GM18520 (cell line): ENCODE results near the gene BRMS1L.

Experiments used
- ATAC-seq: cut with Tn5 transposase; IDR thresholded peaks from one replicate; pipeline ENCODE4 v1.9.1; 2021; ENCODE audit not compliant: unreplicated experiment

Gene BRMS1L

GRCh38 chr14:35865611-35866324, 39.6 kb downstream of the BRMS1L start:
- no peak for ATAC-seq

GRCh38 chr14:35866595-35867279, 40.6 kb downstream of the BRMS1L start:
- ATAC-seq: no peak

- no peak for ATAC-seq
These were observed 41.1 kb downstream of the BRMS1L start for GRCh38 chr14:35867280-35867629.

GRCh38 chr14:35875296-35875695, 49.2 kb downstream of the BRMS1L start:
- ATAC-seq: no peak

GRCh38 chr14:35877276-35877675, 51.1 kb downstream of the BRMS1L start:
- ATAC-seq: no peak

- ATAC-seq: no peak
These were observed 52.4 kb downstream of the BRMS1L start for GRCh38 chr14:35878272-35879150.

GRCh38 chr14:35879151-35879648, 53.1 kb downstream of the BRMS1L start:
- no peak for ATAC-seq

GRCh38 chr14:35879654-35880249, 53.6 kb downstream of the BRMS1L start:
- no peak for ATAC-seq

GRCh38 chr14:35881280-35881679, 55.1 kb downstream of the BRMS1L start:
- no peak for ATAC-seq

- ATAC-seq: no peak
These were observed 57.6 kb downstream of the BRMS1L start for GRCh38 chr14:35883677-35884293.

- no peak for ATAC-seq
These were observed 64.2 kb downstream of the BRMS1L start for GRCh38 chr14:35890308-35890707.

- no peak for ATAC-seq
These were observed 69.1 kb downstream of the BRMS1L start for GRCh38 chr14:35895256-35895655.

GRCh38 chr14:35897616-35898111, 71.5 kb downstream of the BRMS1L start:
- ATAC-seq: no peak

GRCh38 chr14:35898217-35898775, 72.2 kb downstream of the BRMS1L start:
- no peak for ATAC-seq

- no peak for ATAC-seq
These were observed 74.6 kb downstream of the BRMS1L start for GRCh38 chr14:35900741-35901140.

- no peak for ATAC-seq
These were observed 83.5 kb downstream of the BRMS1L start for GRCh38 chr14:35909665-35910064.

GRCh38 chr14:35910191-35910590, 84.1 kb downstream of the BRMS1L start:
- ATAC-seq: no peak

- ATAC-seq: no peak
These were observed 85.0 kb downstream of the BRMS1L start for GRCh38 chr14:35911097-35911496.

- no peak for ATAC-seq
These were observed 89.0 kb downstream of the BRMS1L start for GRCh38 chr14:35915185-35915584.

GRCh38 chr14:35915775-35916174, 89.6 kb downstream of the BRMS1L start:
- no peak for ATAC-seq
